OCI-LY7 (cell line): ENCODE results near the gene NEURL2.

ENCODE experiments used
- CTCF ChIP-seq: fragments of 200-600 bp; sonication (generic); conservative IDR thresholded peaks from 2 replicates; pipeline ENCODE4 v1.5.1; 2014; ENCODE audit warnings: mild to moderate bottlenecking, antibody characterized with exemption, low read length, moderate library complexity, mixed read lengths
- EZH2phosphoT487 ChIP-seq: fragments of 200-600 bp; sonication (generic); IDR thresholded peaks from 2 replicates; pipeline ENCODE4 v1.6.1; 2018; ENCODE audit warnings: low read depth, borderline replicate concordance, mild to moderate bottlenecking, mixed run types, antibody characterized with exemption, low read length, moderate library complexity, mixed read lengths

- TF ChIP-seq CTCF (no peak), EZH2phosphoT487 (no peak)
These were observed 19.9 kb upstream of the NEURL2 start for GRCh38 chr20:45910670-45911485.
